PFSK-1 (cell line): ENCODE results near the gene SPATA6.

Experiments
- FOXP2 ChIP-seq: optimal IDR thresholded peaks from 2 replicates; pipeline ENCODE3; 2011; ENCODE audit warnings: borderline replicate concordance, control low read depth, inconsistent platforms; ENCODE audit not compliant: insufficient read depth; ENCODE audit errors: extremely low read length, extremely low read depth
- POLR2AphosphoS5 ChIP-seq: IDR thresholded peaks from 2 replicates; pipeline ENCODE4 v1.6.1; 2012; ENCODE audit warnings: low read depth, mild to moderate bottlenecking, control low read depth, low read length, moderate library complexity
- SIN3A ChIP-seq: IDR thresholded peaks from 2 replicates; pipeline ENCODE4 v1.6.1; 2012; ENCODE audit warnings: mild to moderate bottlenecking, low read length, moderate library complexity, borderline replicate concordance; ENCODE audit not compliant: insufficient read depth
- TAF1 ChIP-seq: IDR thresholded peaks from 2 replicates; pipeline ENCODE4 v1.6.1; 2012; ENCODE audit warnings: low read length, control low read depth, borderline replicate concordance; ENCODE audit not compliant: insufficient read depth
- TF ChIP-seq, protein P1 (sequence below), 2 experiments: IDR thresholded peaks; 2 replicates each; pipeline versions ENCODE4 v1.6.1 to v1.8.0; 2011 to 2012; ENCODE audit warnings: low read depth in 2 of 2, low read length in 2 of 2, control low read depth in 1 of 2, inconsistent platforms in 1 of 2, mild to moderate bottlenecking in 1 of 2, moderate library complexity in 1 of 2; ENCODE audit not compliant: insufficient read depth in 1 of 2

DNA sequence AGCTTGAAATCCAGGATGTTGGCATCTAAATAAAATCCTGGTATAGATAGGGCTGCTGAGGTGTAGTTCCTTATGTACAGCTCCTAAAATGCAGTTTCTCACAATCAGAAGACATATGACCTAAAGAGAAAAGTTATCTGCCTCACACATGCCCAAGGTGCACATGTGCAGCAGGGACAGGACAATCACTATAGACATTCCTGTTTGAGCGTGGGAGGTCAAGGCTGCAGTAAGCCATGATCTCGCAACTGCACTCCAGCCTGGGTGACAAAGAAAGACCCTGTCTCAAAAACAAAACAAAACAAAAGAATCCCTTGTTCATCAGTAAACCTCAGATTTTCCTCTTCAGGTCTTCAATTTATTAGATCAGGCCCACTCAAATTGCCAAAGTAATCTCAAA lies 66.1 kb downstream of the SPATA6 start:
- TF ChIP-seq TAF1 (no peak), SIN3A (no peak), POLR2AphosphoS5 (no peak), FOXP2 (no peak)
- TF ChIP-seq, protein P1, sequence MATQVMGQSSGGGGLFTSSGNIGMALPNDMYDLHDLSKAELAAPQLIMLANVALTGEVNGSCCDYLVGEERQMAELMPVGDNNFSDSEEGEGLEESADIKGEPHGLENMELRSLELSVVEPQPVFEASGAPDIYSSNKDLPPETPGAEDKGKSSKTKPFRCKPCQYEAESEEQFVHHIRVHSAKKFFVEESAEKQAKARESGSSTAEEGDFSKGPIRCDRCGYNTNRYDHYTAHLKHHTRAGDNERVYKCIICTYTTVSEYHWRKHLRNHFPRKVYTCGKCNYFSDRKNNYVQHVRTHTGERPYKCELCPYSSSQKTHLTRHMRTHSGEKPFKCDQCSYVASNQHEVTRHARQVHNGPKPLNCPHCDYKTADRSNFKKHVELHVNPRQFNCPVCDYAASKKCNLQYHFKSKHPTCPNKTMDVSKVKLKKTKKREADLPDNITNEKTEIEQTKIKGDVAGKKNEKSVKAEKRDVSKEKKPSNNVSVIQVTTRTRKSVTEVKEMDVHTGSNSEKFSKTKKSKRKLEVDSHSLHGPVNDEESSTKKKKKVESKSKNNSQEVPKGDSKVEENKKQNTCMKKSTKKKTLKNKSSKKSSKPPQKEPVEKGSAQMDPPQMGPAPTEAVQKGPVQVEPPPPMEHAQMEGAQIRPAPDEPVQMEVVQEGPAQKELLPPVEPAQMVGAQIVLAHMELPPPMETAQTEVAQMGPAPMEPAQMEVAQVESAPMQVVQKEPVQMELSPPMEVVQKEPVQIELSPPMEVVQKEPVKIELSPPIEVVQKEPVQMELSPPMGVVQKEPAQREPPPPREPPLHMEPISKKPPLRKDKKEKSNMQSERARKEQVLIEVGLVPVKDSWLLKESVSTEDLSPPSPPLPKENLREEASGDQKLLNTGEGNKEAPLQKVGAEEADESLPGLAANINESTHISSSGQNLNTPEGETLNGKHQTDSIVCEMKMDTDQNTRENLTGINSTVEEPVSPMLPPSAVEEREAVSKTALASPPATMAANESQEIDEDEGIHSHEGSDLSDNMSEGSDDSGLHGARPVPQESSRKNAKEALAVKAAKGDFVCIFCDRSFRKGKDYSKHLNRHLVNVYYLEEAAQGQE (IDR thresholded peaks at IDR 0.05; ENCODE audit: insufficient read depth in 1 of 2, low read depth in 2 of 2, low read length in 2 of 2): no peak
